ENCODE data around the gene KCNT1. TPM values are rescaled to one million over a fixed set of nuclear protein-coding genes. Genes with fewer than 3 reads are reported as not detected.

Gene KCNT1
- total and polyA plus RNA-seq, 2 donors (not counting 3 experiments of a cell fraction or from before 2014, with no cell fraction given), result not detected

GRCh38 chr9:135732569-135733257 is 30.7 kb downstream of the KCNT1 start:
- Histone ChIP-seq H3K4me1 (ENCODE audit: control insufficient read depth, extremely low read depth, insufficient read depth, low read length) (no peaks in the 10 kb centered on the region), H3K27ac (ENCODE audit: insufficient read depth, low read depth, low read length) (no peak overlapping the region), H3K9me1 (replicated peaks; ENCODE audit: control insufficient read depth, extremely low read depth, insufficient read depth, low read length) (no peaks in the 10 kb centered on the region), H3K4me2 (ENCODE audit: insufficient read depth, low read length) (no peak overlapping the region), H3K27me3 (ENCODE audit: control insufficient read depth in 2 of 2, insufficient read depth in 2 of 2, low read length in 2 of 2) (peaks cover 2 to 7% of the 10 kb centered on the region in 2 experiments), H3K9me3 (replicated peaks; ENCODE audit: control insufficient read depth, insufficient read depth, low read length) (peaks cover 2% of the 10 kb centered on the region), H3K4me3 (replicated peaks in 1 of 3; ENCODE audit: insufficient read depth in 1 of 3, low read depth in 1 of 3, low read length in 3 of 3) (no peak overlapping the region), H2AFZ (ENCODE audit: low read depth, low read length) (no peak overlapping the region), H3K79me2 (ENCODE audit: control insufficient read depth, insufficient read depth, low read length) (no peaks in the 10 kb centered on the region), H3K9ac (replicated peaks; ENCODE audit: extremely low read depth, insufficient read depth, low read length) (no peak overlapping the region), H3K36me3 (ENCODE audit: control insufficient read depth in 2 of 2, extremely low read depth in 1 of 2, insufficient read depth in 2 of 2, low read length in 2 of 2) (no peaks in the 10 kb centered on the region), H4K20me1 (replicated peaks; ENCODE audit: control insufficient read depth, extremely low read depth, insufficient read depth, low read length) (no peaks in the 10 kb centered on the region)
- ChIA-PET CTCF (no interaction called here), POLR2A (no interaction called here)
- FAIRE-seq (no peak), DNase-seq (ENCODE audit: low read depth, low spot score) (no peak)
- dilution Hi-C loops (cut with MboI; ENCODE audit: extremely low pct_ligation_motif_present, low sequenced_read_pairs) (no loop called here), intact Hi-C loops (cut with micrococcal nuclease) (no loop called here)
- no TSS peak for BruUV-seq (replicated peaks)
- TF ChIP-seq EZH2 (IDR thresholded peaks at IDR 0.05; ENCODE audit: borderline replicate concordance, low read depth, low read length, severe bottlenecking) (no peak), MYC (IDR thresholded peaks at IDR 0.05; ENCODE audit: low read depth, low read length) (no peak), GATA2 (IDR thresholded peaks at IDR 0.05; ENCODE audit: insufficient read depth, insufficient read length, low read depth, low read length) (no peak), POLR2A (IDR thresholded peaks at IDR 0.05; ENCODE audit: low read depth, low read length) (no peak), POLR2AphosphoS5 (IDR thresholded peaks at IDR 0.05; ENCODE audit: insufficient read depth, low read depth, low read length) (no peak), JUN (IDR thresholded peaks at IDR 0.05; ENCODE audit: borderline replicate concordance, insufficient read depth, insufficient read length, low read depth) (no peak), FOS (IDR thresholded peaks at IDR 0.05; ENCODE audit: borderline replicate concordance, insufficient read depth, low read length) (no peak)
- TF ChIP-seq, protein P1, sequence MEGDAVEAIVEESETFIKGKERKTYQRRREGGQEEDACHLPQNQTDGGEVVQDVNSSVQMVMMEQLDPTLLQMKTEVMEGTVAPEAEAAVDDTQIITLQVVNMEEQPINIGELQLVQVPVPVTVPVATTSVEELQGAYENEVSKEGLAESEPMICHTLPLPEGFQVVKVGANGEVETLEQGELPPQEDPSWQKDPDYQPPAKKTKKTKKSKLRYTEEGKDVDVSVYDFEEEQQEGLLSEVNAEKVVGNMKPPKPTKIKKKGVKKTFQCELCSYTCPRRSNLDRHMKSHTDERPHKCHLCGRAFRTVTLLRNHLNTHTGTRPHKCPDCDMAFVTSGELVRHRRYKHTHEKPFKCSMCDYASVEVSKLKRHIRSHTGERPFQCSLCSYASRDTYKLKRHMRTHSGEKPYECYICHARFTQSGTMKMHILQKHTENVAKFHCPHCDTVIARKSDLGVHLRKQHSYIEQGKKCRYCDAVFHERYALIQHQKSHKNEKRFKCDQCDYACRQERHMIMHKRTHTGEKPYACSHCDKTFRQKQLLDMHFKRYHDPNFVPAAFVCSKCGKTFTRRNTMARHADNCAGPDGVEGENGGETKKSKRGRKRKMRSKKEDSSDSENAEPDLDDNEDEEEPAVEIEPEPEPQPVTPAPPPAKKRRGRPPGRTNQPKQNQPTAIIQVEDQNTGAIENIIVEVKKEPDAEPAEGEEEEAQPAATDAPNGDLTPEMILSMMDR (IDR thresholded peaks at IDR 0.05; ENCODE audit: extremely low read depth in 1 of 2, insufficient read depth in 1 of 2, low read depth in 1 of 2, low read length in 2 of 2), result no peak
- TF ChIP-seq, protein P2, sequence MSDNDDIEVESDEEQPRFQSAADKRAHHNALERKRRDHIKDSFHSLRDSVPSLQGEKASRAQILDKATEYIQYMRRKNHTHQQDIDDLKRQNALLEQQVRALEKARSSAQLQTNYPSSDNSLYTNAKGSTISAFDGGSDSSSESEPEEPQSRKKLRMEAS (IDR thresholded peaks at IDR 0.05; ENCODE audit: insufficient read depth, insufficient read length), result no peak
